NCI-H510A (cell line): ENCODE measurements around the gene SLC16A11.
"Not testable (repeated sequence)": the region's sequence is repeated elsewhere in the genome, so short reads cannot be mapped to it uniquely, and the experiment has no call there.

ENCODE experiments used
- DNase-seq: peaks from one replicate; lab custom pipeline; 2025; lab: John Stamatoyannopoulos, UW

Gene SLC16A11

GRCh38 chr17:7043497-7044198 lies at the start of gene SLC16A11:
Gene SLC16A11, minus strand, starts transcription at chr17:7044092. Its CDS starts 579 bp downstream, at chr17:7043513.
- no peak for DNase-seq

- not testable (repeated sequence) for DNase-seq
These were observed 47.6 kb upstream of the SLC16A11 start for GRCh38 chr17:7091311-7092005.

- not testable (repeated sequence) for DNase-seq
These were observed 45.7 kb upstream of the SLC16A11 start for GRCh38 chr17:7089570-7089969.

GRCh38 chr17:7088442-7088841 lies 44.5 kb upstream of the SLC16A11 start:
- DNase-seq: not testable (repeated sequence)

GRCh38 chr17:7084088-7084487 lies 40.2 kb upstream of the SLC16A11 start:
- no peak for DNase-seq

- DNase-seq: no peak
These were observed 39.7 kb upstream of the SLC16A11 start for GRCh38 chr17:7083592-7083991.

GRCh38 chr17:7081341-7082062 lies 37.6 kb upstream of the SLC16A11 start:
- DNase-seq: no peak

GRCh38 chr17:7080456-7081041 lies 36.7 kb upstream of the SLC16A11 start:
- no peak for DNase-seq

- DNase-seq: no peak
These were observed 35.9 kb upstream of the SLC16A11 start, which contains the start of gene CLEC10A for GRCh38 chr17:7079581-7080455. Gene CLEC10A, minus strand, starts transcription at chr17:7080251. Its CDS starts 1,439 bp downstream, at chr17:7078812.

- no peak for DNase-seq
These were observed 34.8 kb upstream of the SLC16A11 start for GRCh38 chr17:7078711-7079110.

- no peak for DNase-seq
These were observed 34.1 kb upstream of the SLC16A11 start for GRCh38 chr17:7077911-7078546.

- no peak for DNase-seq
These were observed 31.0 kb upstream of the SLC16A11 start for GRCh38 chr17:7074931-7075330.

GRCh38 chr17:7072406-7072805 lies 28.5 kb upstream of the SLC16A11 start:
- DNase-seq: no peak

GRCh38 chr17:7070712-7071111 lies 26.8 kb upstream of the SLC16A11 start:
- DNase-seq: no peak

- DNase-seq: no peak
These were observed 24.4 kb upstream of the SLC16A11 start for GRCh38 chr17:7068268-7068667.

- DNase-seq: no peak
These were observed 23.3 kb upstream of the SLC16A11 start for GRCh38 chr17:7067198-7067597.

- no peak for DNase-seq
These were observed 20.4 kb upstream of the SLC16A11 start for GRCh38 chr17:7064261-7064660.

GRCh38 chr17:7063518-7064094 lies 19.7 kb upstream of the SLC16A11 start:
- no peak for DNase-seq

GRCh38 chr17:7060165-7060891 lies 16.4 kb upstream of the SLC16A11 start:
- no peak for DNase-seq
